Effector memory CD8-positive, alpha-beta T cell (primary cell): ENCODE results near the gene IVNS1ABP.
A peak's percentile ranks its signal among the peaks of the same experiment; 100 is the strongest.
"Not testable (repeated sequence)": the region's sequence is repeated elsewhere in the genome, so short reads cannot be mapped to it uniquely, and the experiment has no call there.

Source experiments
- ATAC-seq: fragments of 150-1000 bp; cut with Tn5 transposase; replicated peaks from 2 replicates; pipeline ENCODE4 v1.10.0; 2021; ENCODE audit warnings: mild to moderate bottlenecking, moderate library complexity
- DNase-seq, 3 experiments: peaks; one replicate each; pipeline ENCODE4 v3.0.0; 2021
- H3K27ac Mint-ChIP-seq, 2 donors: one replicate each; pipeline ENCODE4 v1.8.0; 2022; ENCODE audit warnings: mild to moderate bottlenecking in 2 of 2, mixed read lengths in 2 of 2, moderate library complexity in 2 of 2
- H3K27me3 Mint-ChIP-seq, 2 donors: one replicate each; pipeline ENCODE4 v1.8.0; 2022; ENCODE audit warnings: mixed read lengths in 2 of 2
- H3K36me3 Mint-ChIP-seq: one replicate; pipeline ENCODE4 v1.8.0; 2022; ENCODE audit warnings: mild to moderate bottlenecking, moderate library complexity, mixed read lengths; ENCODE audit not compliant: insufficient read depth
- H3K4me1 Mint-ChIP-seq, 2 donors: one replicate each; pipeline ENCODE4 v1.8.0; 2022; ENCODE audit warnings: low read depth in 2 of 2, mixed read lengths in 2 of 2
- H3K4me3 Mint-ChIP-seq, 2 donors: one replicate each; pipeline ENCODE4 v1.8.0; 2022; ENCODE audit warnings: mild to moderate bottlenecking in 2 of 2, mixed read lengths in 2 of 2, moderate library complexity in 2 of 2
- H3K9me3 Mint-ChIP-seq, 2 donors: one replicate each; pipeline ENCODE4 v1.8.0; 2022; ENCODE audit warnings: mixed read lengths in 2 of 2
- total RNA-seq, 9 experiments: gene quantifications; one replicate each; lab custom pipeline; 2026; lab: John Stamatoyannopoulos, UW

IVNS1ABP gene
- 210 to 677 (median 329) reads per million in 9 experiments for total RNA-seq

DNA sequence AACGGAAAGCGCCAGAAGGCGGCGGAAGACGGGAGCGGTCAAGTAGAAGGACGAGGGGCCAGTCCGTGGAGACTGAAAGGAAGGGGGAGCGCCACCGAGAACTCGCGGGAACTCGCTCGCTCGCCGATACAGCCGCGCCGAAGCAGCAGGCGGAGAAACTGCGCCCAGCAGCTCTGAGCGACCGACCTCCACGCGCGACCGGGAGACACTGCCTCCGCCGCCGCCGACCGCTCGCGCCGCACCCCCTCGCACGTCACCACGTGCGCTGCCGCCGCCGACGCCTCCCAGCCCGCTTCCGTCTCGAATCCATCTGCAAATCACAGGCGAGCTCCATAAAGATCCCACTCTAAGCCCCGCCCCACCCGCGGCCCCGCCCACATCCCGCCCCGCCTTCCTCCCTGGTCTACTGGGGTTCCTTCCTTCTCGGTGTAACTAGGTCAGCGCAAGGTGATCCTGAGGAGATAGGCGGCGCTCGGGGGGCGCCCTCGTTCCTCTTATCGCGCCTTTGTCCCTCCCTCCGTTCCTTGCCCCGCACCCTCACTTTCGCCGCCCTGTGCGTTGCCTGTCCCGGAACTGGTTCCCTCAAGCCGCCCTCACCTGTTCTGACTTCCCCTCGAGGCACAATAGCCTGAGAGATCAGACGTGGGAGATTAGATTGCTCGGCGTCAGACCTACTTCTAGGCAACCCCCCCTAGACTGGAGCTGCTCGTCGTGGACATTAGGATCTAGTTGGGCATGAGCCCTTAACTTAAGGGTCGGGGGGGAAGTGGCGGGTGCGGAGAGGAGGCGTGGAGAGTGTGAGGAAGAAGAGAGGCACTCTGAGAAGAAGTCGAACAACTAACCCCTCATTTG, at the start of gene IVNS1ABP:
Gene IVNS1ABP, minus strand, starts transcription at position 210 of the 852 bp plus-strand sequence. CDS start 7,750 bp downstream, outside the sequence.
- DNase-seq (peak; percentile 90 to 93 (median 90)), ATAC-seq (peak; percentile 69)
- Mint-ChIP-seq H3K27ac (peak within 1 kb of the TSS; percentile 98), H3K9me3 (no peaks in the 10 kb centered on the region), H3K4me3 (peak within 1 kb of the TSS; percentile 86 to 89), H3K27me3 (no peaks in the 10 kb centered on the region), H3K4me1 (peaks cover 29 to 49% of the 10 kb centered on the region in 2 donors), H3K36me3 (peaks cover 39% of the 10 kb centered on the region)

- no peak overlapping the region for H3K27ac Mint-ChIP-seq
- H3K27me3 Mint-ChIP-seq = peaks cover 0 to 12% of the 10 kb centered on the region in 2 donors
- DNase-seq (no peak), ATAC-seq (no peak)
- peaks cover 0 to 6% of the 10 kb centered on the region in 2 donors for H3K4me1 Mint-ChIP-seq
- no peak overlapping the region for H3K4me3 Mint-ChIP-seq
- no peaks in the 10 kb centered on the region for H3K36me3 Mint-ChIP-seq
- H3K9me3 Mint-ChIP-seq = peaks cover 0 to 2% of the 10 kb centered on the region in 2 donors
These were observed 48.9 kb upstream of the IVNS1ABP start for GRCh38 chr1:185365951-185366350.

- not testable (repeated sequence) for H3K9me3 Mint-ChIP-seq, H3K4me3 Mint-ChIP-seq, H3K4me1 Mint-ChIP-seq, H3K36me3 Mint-ChIP-seq, ATAC-seq, H3K27ac Mint-ChIP-seq, DNase-seq
- H3K27me3 Mint-ChIP-seq = peaks cover 0 to 12% of the 10 kb centered on the region in 2 donors
These were observed 47.5 kb upstream of the IVNS1ABP start for GRCh38 chr1:185364528-185364927.

DNA sequence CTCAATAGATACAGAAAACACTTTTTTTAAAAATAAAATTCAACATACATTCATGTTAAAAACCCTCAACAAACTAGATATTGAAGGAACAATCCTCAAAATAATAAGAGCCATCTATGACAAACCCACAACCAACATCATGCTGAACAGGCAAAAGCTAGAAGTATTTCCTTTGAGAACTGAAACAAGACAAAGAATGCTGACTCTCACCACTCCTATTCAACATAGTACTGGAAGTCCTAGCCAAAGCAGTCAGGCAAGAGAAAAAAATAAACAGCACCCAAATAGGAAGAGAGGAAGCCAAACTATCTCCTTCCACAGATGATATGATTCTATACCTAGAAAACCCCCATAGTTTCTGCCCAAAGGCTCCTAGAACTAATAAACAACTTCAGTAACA, 46.2 kb upstream of the IVNS1ABP start:
- Mint-ChIP-seq H3K4me1 (peaks cover 0 to 3% of the 10 kb centered on the region in 2 donors), H3K4me3 (no peak overlapping the region), H3K27ac (no peak overlapping the region), H3K36me3 (peaks cover under 1% of the 10 kb centered on the region), H3K9me3 (peaks cover 0 to 2% of the 10 kb centered on the region in 2 donors), H3K27me3 (peaks cover 8 to 12% of the 10 kb centered on the region in 2 donors)
- DNase-seq (no peak), ATAC-seq (no peak)

DNA sequence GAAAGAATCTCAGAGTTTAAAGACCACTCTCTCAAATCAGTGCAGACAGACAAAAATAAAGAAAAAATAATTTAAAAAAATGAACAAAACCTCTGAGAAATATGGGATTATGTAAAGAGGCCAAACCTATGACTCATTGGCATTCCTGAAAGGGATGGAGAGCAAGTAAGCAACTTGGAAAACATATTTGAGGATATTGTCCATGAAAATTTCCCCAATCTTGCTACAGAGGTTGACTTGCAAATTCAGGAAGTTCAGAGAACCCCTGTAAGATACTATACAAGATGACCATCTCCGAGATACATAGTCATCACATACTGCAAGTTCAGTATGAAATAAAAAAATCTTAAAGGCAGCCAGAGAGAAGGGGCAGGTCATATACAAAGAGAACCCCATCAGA, 43.7 kb upstream of the IVNS1ABP start:
- peaks cover 4% of the 10 kb centered on the region for H3K36me3 Mint-ChIP-seq
- ATAC-seq = no peak
- H3K4me1 Mint-ChIP-seq = peaks cover 0 to 3% of the 10 kb centered on the region in 2 donors
- no peak for DNase-seq
- peaks cover 0 to 2% of the 10 kb centered on the region in 2 donors for H3K9me3 Mint-ChIP-seq
- H3K27ac Mint-ChIP-seq = no peak overlapping the region
- peaks cover 8 to 12% of the 10 kb centered on the region in 2 donors for H3K27me3 Mint-ChIP-seq
- no peak overlapping the region for H3K4me3 Mint-ChIP-seq

GRCh38 chr1:185358957-185359356, 41.9 kb upstream of the IVNS1ABP start:
- Mint-ChIP-seq H3K9me3 (peaks cover 0 to 2% of the 10 kb centered on the region in 2 donors), H3K4me3 (no peak overlapping the region), H3K27ac (peak overlapping the region in 1 of 2 donors; percentile 44), H3K36me3 (peaks cover 4% of the 10 kb centered on the region), H3K4me1 (peaks cover 0 to 3% of the 10 kb centered on the region in 2 donors), H3K27me3 (peaks cover 8 to 12% of the 10 kb centered on the region in 2 donors)
- ATAC-seq (no peak), DNase-seq (no peak)

- Mint-ChIP-seq H3K27me3 (peaks cover 0 to 8% of the 10 kb centered on the region in 2 donors), H3K9me3 (no peaks in the 10 kb centered on the region)
- ATAC-seq = no peak
These were observed 38.9 kb upstream of the IVNS1ABP start for GRCh38 chr1:185355947-185356346.

GRCh38 chr1:185353124-185353523, 36.1 kb upstream of the IVNS1ABP start:
- no peak overlapping the region for H3K27ac Mint-ChIP-seq
- H3K9me3 Mint-ChIP-seq = no peaks in the 10 kb centered on the region
- H3K27me3 Mint-ChIP-seq = no peaks in the 10 kb centered on the region
- H3K4me1 Mint-ChIP-seq = no peaks in the 10 kb centered on the region
- DNase-seq (no peak), ATAC-seq (no peak)
- H3K4me3 Mint-ChIP-seq = no peak overlapping the region
- peaks cover 2% of the 10 kb centered on the region for H3K36me3 Mint-ChIP-seq

More at GRCh38 chr1:185355947-185356346, 38.9 kb upstream of the IVNS1ABP start:
- Mint-ChIP-seq H3K4me1 (no peaks in the 10 kb centered on the region), H3K36me3 (peaks cover 4% of the 10 kb centered on the region), H3K27ac (no peak overlapping the region), H3K4me3 (no peak overlapping the region)
- no peak for DNase-seq

DNA sequence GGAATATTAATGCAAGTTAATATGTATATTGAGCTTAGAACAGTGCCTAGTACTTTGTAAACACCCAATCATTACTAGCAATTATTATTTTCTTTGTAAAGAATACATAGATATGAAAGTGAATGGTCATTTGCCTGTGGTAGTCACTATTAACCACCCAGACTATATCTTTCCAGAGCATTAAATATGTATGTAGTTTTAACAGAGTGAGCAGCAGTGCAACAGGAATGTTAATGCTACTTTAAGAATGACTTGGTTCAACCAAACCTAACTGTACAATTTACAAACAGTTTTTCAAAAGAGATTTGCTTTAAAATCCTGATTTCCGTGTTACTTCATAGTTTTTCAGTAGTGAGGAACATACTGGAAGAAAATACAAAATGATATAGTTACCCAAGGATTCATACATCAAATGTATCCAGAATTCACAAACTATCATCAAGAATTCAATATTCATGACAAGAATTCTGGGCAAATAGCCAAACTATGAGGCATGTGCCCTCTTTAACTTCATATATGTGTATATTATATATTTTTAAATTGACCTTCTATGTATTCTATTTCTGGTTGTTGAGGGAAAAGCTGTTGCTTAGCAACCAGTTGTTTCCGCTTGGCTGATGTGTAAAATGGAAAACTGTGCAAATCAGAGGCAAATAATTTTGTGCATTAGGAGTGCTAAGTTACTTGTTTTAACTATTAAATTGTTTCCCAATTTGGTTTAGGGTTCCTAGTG, 34.9 kb upstream of the IVNS1ABP start:
- Mint-ChIP-seq H3K36me3 (no peaks in the 10 kb centered on the region), H3K27ac (no peak overlapping the region), H3K27me3 (no peaks in the 10 kb centered on the region), H3K4me3 (no peak overlapping the region), H3K4me1 (peaks cover 0 to 1% of the 10 kb centered on the region in 2 donors), H3K9me3 (no peaks in the 10 kb centered on the region)
- DNase-seq = no peak
- no peak for ATAC-seq

DNA sequence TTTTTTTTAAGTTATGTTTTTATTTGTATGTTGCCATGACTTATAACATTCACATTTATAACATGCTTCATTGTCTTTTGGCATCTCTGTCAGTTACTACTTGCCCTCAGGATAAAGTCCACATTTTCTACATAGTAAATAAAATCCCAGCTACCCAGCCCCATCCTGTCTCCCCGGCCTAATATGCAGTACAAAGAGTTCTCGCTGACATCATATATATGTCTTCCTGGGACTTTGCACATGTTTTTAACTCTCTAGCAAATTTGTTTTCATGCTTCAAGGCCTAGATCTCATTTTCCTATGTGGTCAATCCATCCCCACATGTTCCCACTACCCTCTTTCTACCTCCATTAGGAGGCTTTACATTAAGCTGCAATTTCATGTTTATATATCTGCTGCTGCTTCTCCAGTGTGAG, 33.0 kb upstream of the IVNS1ABP start:
- ATAC-seq = no peak
- Mint-ChIP-seq H3K4me3 (no peak overlapping the region), H3K27me3 (no peaks in the 10 kb centered on the region), H3K27ac (no peak overlapping the region), H3K36me3 (no peaks in the 10 kb centered on the region), H3K4me1 (peaks cover 5 to 8% of the 10 kb centered on the region in 2 donors), H3K9me3 (no peaks in the 10 kb centered on the region)
- DNase-seq = no peak

DNA sequence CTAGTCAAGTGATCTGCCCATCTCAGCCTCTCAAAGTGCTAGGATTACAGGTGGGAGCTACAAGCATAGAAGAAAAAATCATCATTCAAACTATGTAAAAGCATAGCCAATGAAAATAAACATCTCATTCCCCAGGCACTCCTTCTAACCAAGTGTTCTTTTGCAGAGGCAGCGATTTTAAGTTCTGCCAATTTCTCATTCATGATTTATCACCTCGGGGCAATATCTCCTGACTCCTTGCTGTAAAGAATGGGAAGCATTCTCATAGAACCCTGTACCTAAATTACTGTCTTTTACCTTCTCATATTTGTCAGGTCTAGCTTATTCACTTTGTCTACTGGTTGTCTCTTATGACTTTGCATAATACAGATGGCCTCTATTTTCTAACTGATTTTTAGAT, 32.5 kb upstream of the IVNS1ABP start:
- no peaks in the 10 kb centered on the region for H3K9me3 Mint-ChIP-seq
- ATAC-seq (no peak), DNase-seq (no peak)
- H3K36me3 Mint-ChIP-seq = no peaks in the 10 kb centered on the region
- H3K27me3 Mint-ChIP-seq = no peaks in the 10 kb centered on the region
- H3K27ac Mint-ChIP-seq = peak overlapping the region in 1 of 2 donors; percentile 13
- H3K4me1 Mint-ChIP-seq = peaks cover 5 to 8% of the 10 kb centered on the region in 2 donors
- no peak overlapping the region for H3K4me3 Mint-ChIP-seq

GRCh38 chr1:185348985-185349384, 31.9 kb upstream of the IVNS1ABP start:
- DNase-seq (no peak), ATAC-seq (no peak)
- Mint-ChIP-seq H3K4me3 (no peak overlapping the region), H3K27ac (peak overlapping the region in 1 of 2 donors; percentile 13), H3K4me1 (peaks cover 5 to 8% of the 10 kb centered on the region in 2 donors), H3K36me3 (no peaks in the 10 kb centered on the region), H3K27me3 (no peaks in the 10 kb centered on the region), H3K9me3 (no peaks in the 10 kb centered on the region)

- ATAC-seq (no peak), DNase-seq (no peak)
- H3K36me3 Mint-ChIP-seq = no peaks in the 10 kb centered on the region
- H3K4me1 Mint-ChIP-seq = peaks cover 5 to 8% of the 10 kb centered on the region in 2 donors
- no peak overlapping the region for H3K4me3 Mint-ChIP-seq
- H3K27ac Mint-ChIP-seq = no peak overlapping the region
- no peaks in the 10 kb centered on the region for H3K9me3 Mint-ChIP-seq
- H3K27me3 Mint-ChIP-seq = no peaks in the 10 kb centered on the region
These were observed 31.3 kb upstream of the IVNS1ABP start for GRCh38 chr1:185348296-185348695.
